Hematopoietic multipotent progenitor cell treated with erythropoietin and hydrocortisone succinate and interleukin-3 and kit ligand, for 17 days (in vitro differentiated cells): ENCODE results near the gene MRFAP1.
"Not testable (repeated sequence)": the region's sequence is repeated elsewhere in the genome, so short reads cannot be mapped to it uniquely, and the experiment has no call there.

Source experiments
- DNase-seq: peaks from one replicate; pipeline ENCODE4 v3.0.0-alpha.2; 2015; ENCODE audit warnings: low spot score

The MRFAP1 gene

DNA sequence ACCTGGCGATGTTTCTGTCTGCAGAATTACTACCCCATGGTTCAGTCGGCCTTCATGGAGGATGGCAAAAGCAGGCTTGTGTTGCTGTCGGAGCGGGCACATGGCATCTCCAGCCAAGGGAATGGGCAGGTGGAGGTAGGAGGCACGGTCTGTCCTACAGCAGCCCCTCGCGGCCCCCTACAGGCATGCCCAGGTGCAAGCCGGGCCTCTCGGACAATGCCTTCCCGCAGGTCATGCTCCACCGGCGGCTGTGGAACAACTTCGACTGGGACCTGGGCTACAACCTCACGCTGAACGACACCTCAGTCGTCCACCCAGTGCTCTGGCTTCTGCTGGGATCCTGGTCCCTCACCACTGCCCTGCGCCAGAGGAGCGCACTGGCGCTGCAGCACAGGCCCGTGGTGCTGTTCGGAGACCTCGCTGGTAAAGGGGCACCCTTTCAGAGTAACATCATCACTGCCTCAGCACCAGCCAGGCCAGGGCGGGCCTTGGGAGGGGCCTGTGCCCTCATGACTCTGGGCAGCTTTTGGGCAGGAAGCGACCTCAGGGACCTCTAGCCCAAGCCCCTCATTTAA is 29.5 kb upstream of the MRFAP1 start:
- no peak for DNase-seq

DNA sequence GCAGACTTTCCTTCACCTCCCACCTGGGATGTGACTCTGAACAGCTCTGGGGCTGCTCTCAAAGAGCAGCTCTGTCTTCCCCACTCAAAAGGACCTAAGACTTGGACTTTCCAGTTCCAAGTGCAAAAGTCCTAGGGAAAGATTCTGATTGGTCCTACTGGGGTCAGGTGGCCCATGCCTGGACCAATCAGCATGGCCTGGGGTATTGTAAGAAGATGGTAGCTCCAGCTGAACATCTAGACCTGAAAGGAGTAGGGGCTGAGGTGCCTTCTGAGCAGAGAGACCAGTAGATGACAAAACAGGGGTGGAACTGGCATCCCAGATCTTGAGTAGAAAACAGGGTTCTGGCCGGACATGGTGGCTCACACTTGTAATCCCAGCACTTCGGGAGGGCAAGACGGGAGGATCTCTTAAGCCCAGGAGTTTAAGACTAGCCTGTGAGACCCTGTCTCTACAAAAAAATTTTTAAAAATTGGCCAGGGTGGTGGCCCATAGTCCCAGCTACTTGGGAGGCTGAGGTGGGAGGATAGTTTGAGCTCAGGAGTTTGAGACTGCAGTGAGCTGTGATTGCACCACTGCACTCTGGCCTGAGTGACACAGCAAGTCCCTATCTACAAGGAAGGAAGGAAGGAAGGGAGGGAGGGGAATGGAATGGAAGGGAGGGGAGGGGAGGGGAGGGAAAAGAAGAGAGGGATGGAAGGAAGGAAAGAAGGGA is 27.4 kb upstream of the MRFAP1 start:
- no peak for DNase-seq

DNA sequence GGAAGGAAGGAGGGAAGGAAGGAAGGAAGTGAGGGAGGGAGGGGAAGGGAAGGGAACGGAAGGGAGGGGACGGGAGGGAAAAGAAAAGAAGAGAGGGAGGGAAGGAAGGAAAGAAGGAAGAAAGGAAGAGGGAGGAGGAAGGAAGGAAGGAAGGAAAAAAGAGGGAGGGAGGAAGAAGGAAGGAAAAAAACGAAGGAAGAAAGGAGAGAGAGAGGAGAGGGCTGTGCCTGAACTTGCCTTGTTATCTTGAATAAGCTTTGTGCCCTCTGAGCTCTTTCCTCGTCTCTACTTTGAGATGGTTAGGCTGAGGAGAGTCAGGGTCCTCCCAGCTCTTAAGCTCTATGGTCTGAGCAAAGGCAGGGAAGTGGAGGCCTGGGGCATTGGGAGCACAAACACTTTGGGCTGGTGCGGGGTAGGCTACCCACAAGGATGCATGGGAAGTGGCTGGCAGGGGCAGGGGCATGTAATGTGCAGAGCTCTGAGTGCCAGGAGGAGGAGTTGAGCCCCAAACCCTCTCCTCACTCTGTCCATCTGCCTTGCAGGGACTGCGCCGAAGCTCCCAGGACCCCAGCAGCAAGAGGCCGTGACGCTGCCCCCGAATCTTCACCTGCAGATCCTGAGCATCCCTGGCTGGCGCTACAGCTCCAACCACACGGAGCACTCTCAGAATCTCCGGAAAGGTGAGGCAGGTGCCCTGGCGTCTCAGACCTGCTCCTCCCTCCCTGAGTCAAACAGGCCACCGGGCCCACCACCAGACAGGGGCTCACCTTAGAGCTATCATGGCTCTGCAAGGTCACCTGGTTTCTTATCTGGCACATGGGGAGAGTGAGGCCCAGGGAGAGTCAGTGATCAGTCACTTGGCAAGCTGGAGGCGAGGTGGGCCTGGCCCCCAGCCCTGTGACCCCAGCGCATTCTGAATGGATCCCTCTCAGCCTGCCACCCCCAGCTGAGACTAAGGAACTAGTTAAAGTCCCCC is 26.5 kb upstream of the MRFAP1 start:
- DNase-seq: no peak

DNA sequence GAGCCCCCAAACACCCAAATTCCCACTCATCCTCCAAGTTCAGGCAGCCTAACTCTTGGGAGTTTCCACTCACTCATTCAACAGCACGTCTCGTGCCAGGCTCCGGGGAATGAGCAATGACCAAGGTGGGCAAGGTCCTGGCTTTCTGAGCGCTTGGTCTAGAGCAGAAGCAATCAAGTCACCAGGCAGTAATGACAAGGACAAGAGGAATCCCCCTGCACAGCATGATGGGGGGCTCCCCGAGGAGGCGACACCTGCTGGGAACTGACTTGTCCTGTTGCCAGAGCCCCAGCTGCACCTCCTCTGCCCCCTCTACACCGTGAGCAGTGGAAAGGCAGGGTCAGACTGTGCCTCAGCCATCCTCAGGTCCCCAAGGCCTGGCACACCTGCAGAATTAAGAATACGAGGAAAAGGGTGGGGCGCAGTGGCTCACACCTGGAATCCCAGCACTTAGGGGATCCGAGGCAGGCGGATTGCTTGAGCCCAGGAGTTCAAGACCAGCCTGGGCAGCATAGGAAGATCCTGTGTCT is 25.7 kb upstream of the MRFAP1 start:
- DNase-seq: no peak

DNA sequence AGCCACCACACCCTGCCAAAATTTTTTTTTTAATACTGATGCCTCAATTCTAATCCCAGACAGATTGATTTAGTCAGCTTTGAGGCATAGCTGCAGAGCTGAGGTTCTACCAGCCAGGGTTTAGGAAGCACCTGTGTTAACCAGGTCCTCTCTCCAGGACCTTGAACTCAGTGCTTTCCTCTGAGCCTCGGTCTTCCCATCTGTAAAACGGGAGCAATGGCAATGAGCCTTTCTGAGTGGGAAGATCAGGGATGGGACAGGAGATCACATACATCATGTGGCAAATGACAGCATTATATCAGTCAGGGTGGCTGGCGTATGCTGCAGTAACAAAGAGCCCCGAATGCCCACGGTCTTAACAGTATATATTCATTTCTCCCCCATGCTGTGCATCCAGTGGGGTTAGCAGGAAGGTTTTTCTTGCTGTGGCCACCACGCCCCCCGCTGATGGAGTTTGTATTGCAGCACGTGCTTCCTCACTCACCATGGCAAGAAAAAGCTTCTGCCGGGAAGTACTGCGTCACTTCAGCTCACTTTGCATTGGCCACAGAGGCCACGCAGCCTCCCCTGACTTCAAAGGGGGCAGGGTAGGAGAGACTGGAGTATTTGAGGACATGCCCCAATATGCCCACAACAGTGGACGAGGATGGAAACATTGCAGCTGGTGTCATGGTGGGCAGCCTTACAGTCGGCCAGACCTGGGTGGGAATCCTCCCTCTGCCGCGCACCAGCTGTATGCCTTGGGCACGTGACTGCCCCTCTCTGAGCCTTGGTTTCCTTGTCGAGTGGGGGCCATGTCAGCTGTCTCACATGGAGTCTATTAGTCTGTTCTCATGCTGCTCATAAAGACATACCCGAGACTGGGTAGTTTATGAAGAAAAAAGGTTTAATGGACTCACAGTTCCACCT is 24.1 kb upstream of the MRFAP1 start:
- DNase-seq: no peak

DNA sequence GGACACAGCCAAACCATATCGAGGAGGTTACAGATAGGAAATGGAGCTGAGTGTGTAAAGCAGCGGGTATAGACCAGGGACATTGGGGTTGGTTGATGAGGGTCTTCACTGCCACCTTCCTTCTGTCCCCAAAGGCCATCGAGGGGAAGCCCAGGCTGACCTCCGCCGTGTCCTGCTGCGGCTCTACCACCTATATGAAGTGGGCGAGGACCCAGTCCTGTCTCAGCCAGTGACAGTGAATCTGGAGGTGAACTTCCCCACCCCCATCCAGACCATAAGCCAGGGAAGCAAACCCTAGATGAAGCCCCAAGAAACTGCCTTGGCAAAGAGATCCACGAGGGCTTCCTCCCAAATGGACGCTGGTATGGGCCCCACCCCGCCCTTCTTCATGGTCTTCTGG is 23.2 kb upstream of the MRFAP1 start:
- no peak for DNase-seq

DNA sequence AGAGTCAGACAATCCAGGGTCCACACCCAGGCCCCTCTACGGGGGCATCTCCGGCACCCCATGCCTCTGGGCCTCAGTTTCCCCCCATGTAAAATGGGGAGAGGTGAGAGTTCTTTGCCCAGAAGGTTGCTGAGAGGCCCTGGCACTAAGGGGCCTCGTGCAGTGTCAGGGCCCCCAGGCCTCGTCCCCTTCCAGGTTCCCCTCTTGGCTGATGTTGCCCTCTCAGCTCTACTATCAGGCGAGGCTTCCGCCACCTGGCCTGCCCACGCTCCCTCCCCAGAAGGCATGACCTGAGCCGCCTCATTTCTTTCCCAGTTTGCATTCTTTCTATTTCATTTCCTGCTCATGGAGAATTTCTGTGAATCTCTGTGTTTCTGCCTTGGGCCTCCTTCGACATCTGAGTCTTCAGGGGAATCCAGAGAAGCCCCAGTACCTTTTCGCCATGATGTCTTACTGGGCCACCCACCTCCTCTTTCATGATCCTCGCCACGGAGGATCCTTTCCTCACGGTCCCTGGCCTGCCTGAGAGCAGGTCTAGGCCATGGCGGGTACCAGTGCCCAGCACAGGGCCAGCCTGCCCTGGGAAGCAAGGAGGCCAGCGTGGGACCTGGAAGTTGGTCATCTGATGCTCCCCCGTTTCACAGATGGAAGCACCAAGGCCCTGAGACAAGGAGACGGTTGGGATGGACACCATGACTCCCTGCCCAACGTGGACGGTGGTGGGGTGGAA is 21.9 kb upstream of the MRFAP1 start:
- DNase-seq: no peak

DNA sequence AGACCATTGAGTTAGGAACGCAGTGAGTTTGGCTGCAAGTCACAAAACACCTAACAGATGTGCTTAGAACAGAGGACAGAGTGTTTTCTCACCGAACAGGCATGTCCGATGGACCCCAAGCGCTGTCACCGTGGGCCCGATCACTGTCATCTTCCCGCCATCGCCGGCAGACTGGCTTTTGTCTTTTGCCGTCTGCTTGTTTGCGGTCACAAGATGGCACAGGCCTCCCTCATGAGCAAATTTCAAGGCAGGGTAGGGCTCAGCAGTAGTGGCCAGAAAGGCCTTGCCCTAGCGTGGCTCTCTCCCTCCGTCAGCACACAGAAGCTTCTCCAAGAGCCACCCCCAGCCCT is 21.4 kb upstream of the MRFAP1 start:
- DNase-seq: no peak

DNA sequence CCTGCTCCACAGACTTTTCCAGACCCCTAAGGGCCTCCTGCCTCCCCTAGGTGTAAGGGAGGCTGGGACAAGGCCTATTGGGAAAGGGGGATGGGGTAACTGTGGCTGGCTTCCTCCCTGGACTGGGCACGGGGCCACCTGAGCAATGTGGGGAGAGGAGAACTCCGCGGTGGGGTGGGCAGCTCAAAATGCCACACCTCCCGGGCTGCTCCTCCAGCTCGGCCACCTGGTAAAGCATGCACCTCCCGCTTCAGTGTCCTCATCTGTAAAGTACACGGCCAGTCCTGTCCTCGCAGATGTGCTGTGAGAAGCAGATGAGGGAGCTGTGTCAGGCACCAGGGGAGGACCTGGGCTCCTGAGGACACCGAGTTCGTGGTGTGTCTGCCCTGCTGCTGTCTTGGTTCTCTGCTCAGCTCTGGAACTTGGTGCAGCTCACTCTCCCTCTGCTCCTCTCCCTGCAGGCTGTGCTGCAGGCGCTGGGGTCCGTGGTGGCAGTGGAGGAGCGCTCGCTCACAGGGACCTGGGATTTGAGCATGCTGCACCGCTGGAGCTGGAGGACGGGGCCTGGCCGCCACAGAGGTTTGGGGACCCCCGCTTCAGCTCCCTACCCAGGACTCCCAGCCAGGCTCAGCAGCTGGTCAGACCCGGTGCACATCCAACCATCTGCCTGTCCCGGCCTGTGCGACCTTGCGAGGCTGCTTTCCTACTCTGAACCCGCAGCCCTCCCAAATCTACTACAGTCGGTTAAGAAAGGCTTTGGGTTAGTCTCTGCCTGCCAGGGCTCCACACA is 20.8 kb upstream of the MRFAP1 start:
- DNase-seq: no peak

DNA sequence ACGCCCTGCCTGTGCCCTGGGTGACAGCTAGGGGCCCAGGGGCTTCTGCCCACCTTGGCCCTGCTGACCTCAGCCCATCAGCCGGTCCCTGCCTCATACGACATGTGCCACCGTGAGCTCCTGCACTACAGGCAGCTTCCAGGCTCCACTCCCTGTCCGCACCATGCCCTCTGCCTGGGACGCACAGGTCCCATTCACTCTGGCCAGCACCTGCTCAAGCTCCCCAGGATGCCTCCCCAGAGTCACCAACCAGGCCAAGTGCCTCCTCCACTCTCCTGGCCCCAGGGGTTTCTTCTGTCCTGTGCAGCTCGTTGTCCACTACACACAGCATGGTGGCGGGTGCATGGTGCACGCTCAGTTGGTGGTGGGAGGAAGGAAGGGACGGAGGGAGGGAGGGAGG is 20.2 kb upstream of the MRFAP1 start:
- DNase-seq: no peak

DNA sequence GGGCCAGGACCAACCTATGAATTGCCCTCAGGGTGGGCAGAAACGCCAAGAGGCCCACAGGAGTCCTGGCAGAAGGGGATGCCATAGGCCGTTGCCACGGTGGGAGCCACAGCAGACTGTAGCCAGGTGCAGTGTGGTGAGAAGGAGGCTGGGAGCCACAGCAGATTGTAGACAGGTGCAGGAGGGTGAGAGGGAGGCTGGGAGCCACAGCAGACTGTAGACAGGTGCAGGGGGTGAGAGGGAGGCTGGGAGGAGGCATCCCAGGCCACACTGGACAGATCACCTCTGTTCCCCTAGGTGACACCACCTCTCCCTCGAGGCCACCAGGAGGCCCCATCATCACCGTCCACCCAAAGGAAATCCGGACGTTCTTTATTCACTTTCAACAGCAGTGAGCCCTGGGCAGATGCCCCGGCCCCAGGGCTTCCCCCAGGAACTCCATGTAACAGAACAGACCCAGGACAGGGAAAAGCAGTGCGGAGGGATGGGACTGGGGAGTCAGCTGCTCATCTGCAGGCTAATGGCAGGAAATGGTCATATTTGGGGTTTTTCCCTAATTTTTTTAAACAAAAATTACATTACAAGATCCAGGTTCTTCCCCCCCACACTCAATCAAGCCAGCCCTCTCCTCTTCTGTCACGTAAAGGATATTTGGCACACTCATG is 19.5 kb upstream of the MRFAP1 start:
- no peak for DNase-seq

DNA sequence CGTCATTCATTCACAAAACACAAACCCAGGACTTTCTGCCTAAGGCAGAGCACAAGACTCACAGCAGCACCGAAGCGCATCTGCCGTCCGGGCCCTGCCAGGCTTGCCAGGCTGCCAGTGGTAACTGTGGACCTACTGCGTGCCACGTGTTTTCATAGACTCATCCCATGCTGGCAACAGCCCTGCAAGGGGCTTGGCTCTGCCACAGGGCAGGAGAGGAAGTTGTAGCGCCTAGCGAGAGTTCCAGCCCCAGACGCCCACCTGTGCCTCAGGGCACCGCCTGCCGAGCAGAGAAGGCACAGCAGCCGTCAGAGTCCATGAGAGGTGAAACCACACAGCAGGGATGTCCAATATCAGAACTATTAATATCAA is 18.9 kb upstream of the MRFAP1 start:
- DNase-seq: no peak

DNA sequence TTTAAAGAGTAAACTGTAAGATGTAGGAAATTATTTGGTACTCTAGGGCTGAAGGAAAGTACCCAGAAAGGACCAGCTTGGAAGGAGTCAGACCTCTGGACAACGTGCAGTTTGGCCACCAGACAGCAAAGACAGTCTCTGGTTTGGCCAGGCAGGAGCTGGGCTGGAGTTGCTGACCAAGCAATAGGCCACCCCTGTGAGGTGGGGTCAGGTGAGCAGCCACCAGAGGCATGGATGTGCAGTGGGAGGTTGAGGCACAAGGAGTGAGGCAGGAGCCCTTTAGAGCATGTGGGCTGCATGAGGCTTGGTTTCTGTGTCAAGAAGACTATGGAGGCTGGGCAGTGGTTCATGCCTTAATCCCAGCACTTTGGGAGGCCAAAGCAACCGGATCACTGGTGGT is 17.7 kb upstream of the MRFAP1 start:
- no peak for DNase-seq

DNA sequence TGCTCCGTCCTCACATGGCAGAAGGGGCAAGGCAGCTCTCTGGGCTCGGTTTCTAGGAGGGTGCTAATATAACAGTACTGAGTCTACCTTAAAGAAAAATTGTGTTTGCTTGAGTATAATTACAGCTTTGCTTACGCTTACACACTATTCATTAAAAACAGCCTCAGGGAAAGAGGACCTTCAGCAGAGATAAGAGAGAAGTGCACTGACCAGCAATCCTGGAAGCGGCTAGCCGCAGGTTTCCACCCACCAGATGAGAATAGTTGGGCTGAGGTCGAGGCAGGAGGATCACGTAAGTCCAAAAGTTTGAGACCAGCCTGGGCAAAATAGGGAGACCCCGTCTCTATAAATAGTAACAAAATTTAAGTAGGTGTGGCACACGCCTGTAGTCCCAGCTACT is 15.2 kb upstream of the MRFAP1 start:
- no peak for DNase-seq

DNA sequence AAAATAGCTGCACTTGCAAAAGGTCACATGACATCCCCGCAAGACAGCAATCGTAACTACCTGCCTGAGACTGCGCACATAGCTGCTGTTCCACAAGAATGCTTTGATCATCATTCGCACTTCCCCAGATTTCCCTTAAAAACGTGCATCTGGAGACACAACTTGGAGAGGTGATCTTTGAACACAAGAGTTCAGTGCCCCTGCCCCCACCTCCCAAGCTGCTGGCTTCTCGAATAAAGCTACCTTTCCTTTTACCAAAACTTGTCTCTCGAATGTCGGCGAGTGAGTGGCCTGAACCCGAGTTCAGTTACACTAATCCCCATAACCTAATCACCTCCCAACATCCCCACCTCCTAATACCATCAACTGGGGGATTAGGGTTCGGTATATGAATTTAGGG is 14.4 kb upstream of the MRFAP1 start:
- no peak for DNase-seq

DNA sequence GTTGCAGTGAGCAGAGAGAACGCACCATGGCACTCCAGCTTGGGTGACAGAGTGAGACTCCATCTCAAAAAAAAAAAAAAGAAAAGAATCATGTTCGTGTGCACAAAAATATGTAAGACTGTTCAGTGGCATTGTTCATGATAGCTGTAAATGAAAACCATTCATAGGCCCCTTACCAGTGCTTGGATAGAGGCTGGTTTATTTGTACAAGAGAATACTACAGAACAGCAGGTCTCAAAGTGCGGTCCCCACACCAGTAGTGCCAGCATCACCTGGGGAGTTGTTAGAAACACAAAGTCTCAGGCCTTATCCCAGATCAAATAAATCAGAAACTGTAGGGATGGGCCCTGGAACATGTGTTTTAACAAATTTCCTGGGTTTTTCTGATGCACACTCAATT is 12.7 kb upstream of the MRFAP1 start:
- DNase-seq: no peak

DNA sequence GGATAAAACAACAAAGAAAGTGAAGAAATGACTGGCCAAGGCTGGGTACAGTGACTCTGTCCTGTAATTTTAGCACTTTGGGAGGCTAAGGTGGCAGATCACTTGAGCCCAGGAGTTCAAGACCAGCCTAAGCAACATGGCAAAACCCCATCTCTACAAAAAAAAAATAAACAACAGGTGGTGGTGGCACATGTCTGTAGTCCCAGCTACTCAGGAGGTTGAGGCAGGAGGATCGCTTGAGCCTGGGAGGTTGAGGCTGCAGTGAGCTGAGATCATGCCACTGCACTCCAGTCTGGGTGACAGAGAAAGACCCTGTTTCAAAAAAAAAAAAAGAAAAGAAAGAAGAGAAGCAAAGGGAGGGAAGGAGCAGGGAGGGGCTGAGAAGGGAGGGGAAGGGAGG is 12.0 kb upstream of the MRFAP1 start:
- not testable (repeated sequence) for DNase-seq

DNA sequence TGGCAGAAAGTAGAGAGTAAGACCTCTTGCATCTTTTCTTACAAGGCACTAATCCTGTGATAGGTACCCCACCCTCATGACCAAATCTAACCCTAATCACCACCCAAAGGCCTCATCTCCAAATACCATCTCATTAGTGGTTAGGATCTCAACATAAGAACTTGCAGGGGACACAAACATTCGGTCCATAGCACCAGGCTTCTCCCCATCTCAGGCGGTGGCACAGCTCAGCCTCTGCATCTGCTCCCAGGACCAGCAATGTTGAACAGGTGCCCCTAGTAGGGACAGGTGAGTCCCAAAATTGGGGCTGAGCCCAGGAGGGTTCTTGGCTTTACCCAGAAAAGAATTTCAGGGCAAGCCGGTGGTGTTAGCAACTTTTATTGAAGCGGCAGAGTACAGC is 8.4 kb upstream of the MRFAP1 start:
- no peak for DNase-seq

DNA sequence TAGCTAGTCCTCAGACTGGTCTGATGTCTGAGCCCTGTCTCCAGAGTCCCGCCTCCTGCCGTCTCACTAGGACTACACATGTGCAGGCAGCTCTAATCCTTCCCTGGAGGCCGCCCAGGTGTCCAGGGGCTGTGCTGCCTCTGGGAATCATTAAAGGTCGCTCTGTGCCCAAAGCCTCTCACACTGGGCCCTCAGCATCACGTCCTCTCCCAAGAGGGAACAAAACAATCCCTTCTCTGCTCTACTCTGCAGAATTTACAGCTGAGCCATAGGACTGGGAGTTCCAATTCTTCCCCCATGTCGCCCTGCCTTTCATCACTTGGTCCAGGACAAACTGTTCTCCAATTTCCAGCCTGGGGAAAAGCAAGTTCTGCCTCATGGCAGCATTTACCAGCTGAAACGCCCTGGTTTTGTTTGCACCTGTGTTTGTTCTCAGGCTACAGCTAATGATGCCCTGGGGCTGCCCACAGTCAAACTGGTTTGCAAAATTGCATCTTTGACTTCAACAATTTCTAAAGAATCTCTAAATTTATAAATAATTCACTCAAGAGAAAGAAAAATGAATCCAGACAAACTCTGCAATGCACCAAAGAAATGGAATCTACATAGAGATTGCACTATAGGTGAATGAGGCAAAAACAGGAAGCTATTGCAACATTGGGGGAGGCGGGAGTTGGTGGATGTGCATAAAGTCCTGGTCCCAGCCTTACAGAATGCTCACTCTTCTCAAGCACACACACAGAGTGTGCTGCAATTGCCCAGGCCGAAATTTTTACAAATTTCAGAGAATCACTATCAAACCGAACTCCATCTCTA is 7.2 kb upstream of the MRFAP1 start:
- no peak for DNase-seq
